ENCODE results near the gene CYP3A7. TPM values are rescaled to one million over a fixed set of nuclear protein-coding genes. Genes with fewer than 3 reads are reported as not detected.
"Not testable (repeated sequence)": the region's sequence is repeated elsewhere in the genome, so short reads cannot be mapped to it uniquely, and the experiment has no call there.

CYP3A7 gene
- total RNA-seq, 2 experiments from 2014 or later, result not detected

DNA sequence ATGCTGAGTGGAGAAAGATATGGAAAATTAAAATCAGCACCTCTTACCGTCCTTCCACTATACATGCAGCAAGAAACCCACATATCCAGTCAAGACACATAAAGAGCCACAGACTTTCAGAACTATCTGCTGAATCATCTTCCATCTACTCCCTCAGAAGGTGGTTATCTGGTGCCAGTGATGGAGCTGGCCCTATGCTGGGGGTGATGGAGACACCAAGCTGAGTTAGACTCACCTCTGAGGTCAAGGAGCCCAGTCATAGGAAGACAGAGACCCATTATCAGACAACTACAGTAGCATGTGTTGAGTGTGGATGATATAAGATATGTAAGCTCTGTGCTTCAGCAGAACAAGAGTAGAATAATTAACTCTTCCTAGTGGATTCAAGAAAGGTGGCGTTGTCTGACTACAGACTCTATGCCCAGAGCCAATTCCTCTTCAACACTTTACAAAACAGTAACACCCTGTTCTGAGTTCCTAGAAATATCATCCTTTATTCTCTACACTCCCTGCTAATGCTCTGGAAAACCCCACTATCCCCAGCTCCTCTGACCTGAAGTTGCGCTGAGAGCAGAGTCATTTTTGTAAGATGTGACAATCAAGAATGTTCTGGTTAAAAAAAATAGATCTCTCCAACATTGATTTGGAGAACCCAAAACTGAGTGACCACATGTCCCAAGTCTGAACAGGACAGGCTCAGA, 69.5 kb downstream of the CYP3A7 start:
- Histone ChIP-seq H3K36me3 (ENCODE audit: insufficient read depth, low read length) (peaks cover under 1% of the 10 kb centered on the region), H3K4me3 (ENCODE audit: low read length) (no peak overlapping the region), H3K9me3 (ENCODE audit: control insufficient read depth in 1 of 2, insufficient read depth in 1 of 2, low read length in 2 of 2) (no peaks in the 10 kb centered on the region), H3K27ac (ENCODE audit: low read depth in 1 of 2, low read length in 2 of 2) (no peak overlapping the region), H3K27me3 (ENCODE audit: control insufficient read depth in 1 of 2, insufficient read depth in 2 of 2, low read length in 2 of 2) (no peaks in the 10 kb centered on the region), H3K4me1 (ENCODE audit: insufficient read depth, low read length) (no peaks in the 10 kb centered on the region)
- POLR2A ChIA-PET, result no interaction called here
- TF ChIP-seq, protein P1, sequence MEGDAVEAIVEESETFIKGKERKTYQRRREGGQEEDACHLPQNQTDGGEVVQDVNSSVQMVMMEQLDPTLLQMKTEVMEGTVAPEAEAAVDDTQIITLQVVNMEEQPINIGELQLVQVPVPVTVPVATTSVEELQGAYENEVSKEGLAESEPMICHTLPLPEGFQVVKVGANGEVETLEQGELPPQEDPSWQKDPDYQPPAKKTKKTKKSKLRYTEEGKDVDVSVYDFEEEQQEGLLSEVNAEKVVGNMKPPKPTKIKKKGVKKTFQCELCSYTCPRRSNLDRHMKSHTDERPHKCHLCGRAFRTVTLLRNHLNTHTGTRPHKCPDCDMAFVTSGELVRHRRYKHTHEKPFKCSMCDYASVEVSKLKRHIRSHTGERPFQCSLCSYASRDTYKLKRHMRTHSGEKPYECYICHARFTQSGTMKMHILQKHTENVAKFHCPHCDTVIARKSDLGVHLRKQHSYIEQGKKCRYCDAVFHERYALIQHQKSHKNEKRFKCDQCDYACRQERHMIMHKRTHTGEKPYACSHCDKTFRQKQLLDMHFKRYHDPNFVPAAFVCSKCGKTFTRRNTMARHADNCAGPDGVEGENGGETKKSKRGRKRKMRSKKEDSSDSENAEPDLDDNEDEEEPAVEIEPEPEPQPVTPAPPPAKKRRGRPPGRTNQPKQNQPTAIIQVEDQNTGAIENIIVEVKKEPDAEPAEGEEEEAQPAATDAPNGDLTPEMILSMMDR (IDR thresholded peaks at IDR 0.05), result no peak
- Mint-ChIP-seq H3K4me1 (ENCODE audit: low read depth) (no peaks in the 10 kb centered on the region), H3K4me3 (no peak overlapping the region), H3K27me3 (no peaks in the 10 kb centered on the region), H3K36me3 (ENCODE audit: low read depth) (peaks cover 40% of the 10 kb centered on the region), H3K9me3 (no peaks in the 10 kb centered on the region), H3K27ac (no peak overlapping the region)
- CTCF ChIA-PET, result no interaction called here
- ATAC-seq (ENCODE audit: poor library complexity) (no peak), DNase-seq (no peak)
- intact Hi-C loops (cut with DNase I, micrococcal nuclease), result no loop called here

DNA sequence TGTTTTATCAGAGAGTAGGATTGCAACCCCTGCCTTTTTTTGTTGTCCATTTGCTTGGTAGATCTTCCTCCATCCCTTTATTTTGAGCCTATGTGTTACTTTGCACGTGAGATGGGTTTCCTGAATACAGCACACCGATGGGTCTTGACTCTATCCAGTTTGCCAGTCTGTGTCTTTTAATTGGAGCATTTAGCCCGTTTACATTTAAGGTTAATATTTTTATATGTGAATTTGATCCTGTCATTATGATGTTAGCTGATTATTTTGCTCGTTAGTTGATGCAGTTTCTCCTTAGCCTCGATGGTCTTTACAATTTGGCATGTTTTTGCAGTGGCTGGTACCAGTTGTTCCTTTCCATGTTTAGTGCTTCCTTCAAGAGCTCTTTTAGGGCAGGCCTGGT, 77.1 kb downstream of the CYP3A7 start:
- H3K27ac ChIP-seq (ENCODE audit: low read depth in 1 of 2, low read length in 2 of 2); H3K4me3 ChIP-seq (ENCODE audit: low read length); H3K27me3 Mint-ChIP-seq; DNase-seq; H3K9me3 Mint-ChIP-seq; H3K36me3 ChIP-seq (ENCODE audit: insufficient read depth, low read length); H3K4me1 Mint-ChIP-seq (ENCODE audit: low read depth); H3K27me3 ChIP-seq (ENCODE audit: control insufficient read depth in 1 of 2, insufficient read depth in 2 of 2, low read length in 2 of 2); H3K27ac Mint-ChIP-seq; H3K4me1 ChIP-seq (ENCODE audit: insufficient read depth, low read length); H3K9me3 ChIP-seq (ENCODE audit: control insufficient read depth in 1 of 2, insufficient read depth in 1 of 2, low read length in 2 of 2); ATAC-seq (ENCODE audit: poor library complexity); CTCF ChIA-PET; intact Hi-C loops (cut with DNase I, micrococcal nuclease); POLR2A ChIA-PET; H3K4me3 Mint-ChIP-seq: not testable (repeated sequence)
- H3K36me3 Mint-ChIP-seq (ENCODE audit: low read depth), result peaks cover 39% of the 10 kb centered on the region

Other genes starting within 250 kb of the CYP3A7 start
- 100 to 1,000 TPM; 215 to 223 TPM for gene ZNF394, start 234.9 kb downstream of the CYP3A7 start, total RNA-seq
- 1 to 10 TPM; 3.8 to 4.4 TPM for gene ZKSCAN5, start 230.5 kb downstream of the CYP3A7 start, total RNA-seq
- 1 to 10 TPM; 1.5 to 1.8 TPM for gene FAM200A, start 183.1 kb downstream of the CYP3A7 start, total RNA-seq
- 100 to 1,000 TPM; 145 to 146 TPM for gene ZNF655, start 176.6 kb downstream of the CYP3A7 start, total RNA-seq
- gene TMEM225B, start 136.9 kb downstream of the CYP3A7 start, total RNA-seq, result 1 to 10 TPM; 1.0 TPM
- 10 to 100 TPM; 41.5 to 44.2 TPM for gene ZSCAN25, start 118.2 kb downstream of the CYP3A7 start, total RNA-seq
- gene CYP3A5, start 55.2 kb downstream of the CYP3A7 start, total RNA-seq, result not detected
- gene CYP3A4, start 49.0 kb upstream of the CYP3A7 start, total RNA-seq, result not detected
- not detected for gene CYP3A43, start 92.8 kb upstream of the CYP3A7 start, total RNA-seq
- gene OR2AE1, start 141.8 kb upstream of the CYP3A7 start, total RNA-seq, result not detected
- gene TRIM4, start 184.3 kb upstream of the CYP3A7 start, total RNA-seq, result 10 to 100 TPM; 22.8 to 23.1 TPM
- gene GJC3, start 194.4 kb upstream of the CYP3A7 start, total RNA-seq, result under 1 TPM; 0.25 to 0.36 TPM
- not detected for gene AZGP1, start 240.8 kb upstream of the CYP3A7 start, total RNA-seq

All from CD4-positive, alpha-beta T cell (primary cell).